NCI-H446 treated with DMSO at 0.1 percent for 48 hours (cell line): ENCODE results near the gene GTF2H1.
"Not testable (repeated sequence)": the region's sequence is repeated elsewhere in the genome, so short reads cannot be mapped to it uniquely, and the experiment has no call there.

Experiments
- DNase-seq: peaks from one replicate; lab custom pipeline; 2025; lab: John Stamatoyannopoulos, UW

Gene GTF2H1

DNA sequence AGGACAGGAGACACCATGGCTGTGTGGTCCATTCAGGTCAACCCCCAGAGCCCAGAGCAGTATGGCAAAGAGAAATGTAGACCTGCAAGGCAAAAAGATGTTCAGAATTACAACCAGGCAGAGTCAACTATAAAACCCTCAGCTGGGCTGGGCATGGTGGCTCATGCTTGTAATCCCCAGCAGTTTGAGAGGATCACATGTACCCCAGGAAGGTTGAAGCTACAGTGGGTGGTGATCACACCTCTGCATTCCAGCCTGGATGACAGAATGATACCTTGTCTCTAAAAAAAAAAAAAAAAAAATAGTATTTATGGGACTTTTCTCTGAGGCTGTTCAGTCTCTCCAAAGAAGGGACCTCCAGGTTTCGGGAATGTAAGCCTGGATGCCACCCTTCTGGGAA is 53.6 kb downstream of the GTF2H1 start:
- DNase-seq, result no peak

DNA sequence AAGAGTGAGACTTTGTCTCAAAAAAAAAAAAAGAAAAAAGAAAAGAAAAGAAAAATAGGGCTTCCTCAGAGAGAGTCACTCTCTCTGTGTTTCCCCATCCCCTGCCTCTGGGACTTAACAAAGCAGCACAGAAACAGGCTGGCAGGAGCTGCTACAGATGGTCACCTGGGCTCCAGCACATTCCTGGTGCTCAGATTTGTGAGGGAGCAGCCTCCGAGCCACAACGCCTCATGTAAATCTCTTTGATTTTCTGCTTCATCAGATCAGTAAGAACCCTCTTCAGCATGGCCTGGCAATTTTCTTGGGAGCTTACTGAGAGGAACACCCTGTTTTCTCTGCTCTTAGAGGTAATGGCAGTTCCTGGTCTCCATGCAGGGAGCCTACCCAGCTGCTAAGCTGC is 56.8 kb downstream of the GTF2H1 start:
- DNase-seq, result no peak

DNA sequence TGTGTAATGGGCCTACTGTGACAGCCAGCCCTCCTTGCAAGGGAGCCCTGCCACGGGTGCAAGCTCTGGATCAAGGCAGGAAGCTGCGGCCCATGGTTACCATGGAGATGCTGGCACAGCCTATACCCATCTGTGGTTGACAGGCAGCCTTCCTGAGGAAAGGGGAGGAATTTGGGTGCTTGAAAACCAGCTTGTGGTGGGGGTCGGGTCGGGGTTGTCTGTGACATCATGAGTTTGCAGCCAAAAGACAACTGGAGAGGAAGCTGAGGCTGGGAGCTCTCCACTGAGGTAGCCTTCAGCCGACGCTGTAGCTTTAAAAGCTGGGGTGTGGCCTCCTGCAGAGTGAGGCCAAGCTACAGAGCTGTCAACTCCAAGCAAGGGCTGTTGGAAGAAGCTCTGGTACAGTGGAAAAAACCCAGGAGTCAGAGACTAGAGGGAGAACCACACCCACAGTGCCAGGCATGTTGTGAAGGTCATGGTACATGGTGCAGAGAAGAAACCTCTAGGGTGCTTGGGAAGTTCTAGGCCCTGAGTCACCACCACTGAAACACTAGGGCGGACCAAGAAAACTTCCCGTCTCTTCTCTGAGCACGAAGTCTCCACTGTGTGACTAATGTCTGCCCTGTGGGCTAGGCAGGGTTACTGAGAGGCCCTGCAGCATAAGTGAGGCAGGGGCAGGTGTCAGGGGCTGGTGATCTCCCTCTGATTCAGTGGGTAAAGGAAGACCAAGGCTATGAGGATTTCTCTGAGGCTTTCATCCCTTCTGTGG is 61.2 kb downstream of the GTF2H1 start:
- peak; percentile 63 for DNase-seq

DNA sequence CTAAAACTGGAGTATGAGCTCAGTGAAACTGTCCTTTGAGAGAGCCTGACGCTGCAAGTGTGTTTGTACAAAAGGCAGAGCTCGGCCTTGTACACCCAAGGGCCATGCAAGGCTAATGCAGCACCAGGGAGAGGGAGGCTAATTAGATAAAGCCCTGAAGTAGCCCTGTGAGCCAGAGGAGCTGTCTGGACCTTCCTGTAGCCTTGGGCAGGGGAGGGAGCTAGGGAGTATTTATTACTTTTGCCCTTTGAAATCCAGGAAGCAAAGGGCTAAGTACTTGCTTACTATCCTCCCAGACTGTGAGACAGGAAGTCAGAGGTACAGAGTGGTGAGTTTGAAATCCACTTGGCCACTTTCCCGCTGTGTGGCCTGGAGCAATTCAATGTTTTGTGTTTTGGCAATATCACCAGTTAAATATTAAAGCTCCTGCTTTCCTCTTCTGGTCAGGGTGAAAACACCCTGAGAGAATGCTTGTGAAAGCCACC is 61.8 kb downstream of the GTF2H1 start:
- DNase-seq, result no peak

DNA sequence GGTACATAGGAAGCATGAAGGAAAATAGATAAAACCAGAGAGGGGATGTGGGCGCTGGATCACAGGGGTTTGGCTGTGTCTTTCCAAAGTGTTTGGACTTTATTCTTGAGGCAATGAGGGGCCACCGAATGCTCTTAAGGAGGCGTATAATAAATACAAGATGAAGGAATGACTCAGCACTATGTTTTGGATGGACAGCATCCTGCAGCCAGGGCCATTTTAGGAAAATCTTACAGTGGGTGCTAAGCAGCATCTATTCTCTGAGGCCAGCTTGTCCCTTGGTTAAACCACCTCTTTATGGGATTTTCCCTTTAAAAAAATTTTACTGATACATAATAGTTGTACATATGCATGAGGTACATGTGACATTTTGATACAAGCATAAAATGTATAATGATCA is 67.7 kb downstream of the GTF2H1 start:
- no peak for DNase-seq

DNA sequence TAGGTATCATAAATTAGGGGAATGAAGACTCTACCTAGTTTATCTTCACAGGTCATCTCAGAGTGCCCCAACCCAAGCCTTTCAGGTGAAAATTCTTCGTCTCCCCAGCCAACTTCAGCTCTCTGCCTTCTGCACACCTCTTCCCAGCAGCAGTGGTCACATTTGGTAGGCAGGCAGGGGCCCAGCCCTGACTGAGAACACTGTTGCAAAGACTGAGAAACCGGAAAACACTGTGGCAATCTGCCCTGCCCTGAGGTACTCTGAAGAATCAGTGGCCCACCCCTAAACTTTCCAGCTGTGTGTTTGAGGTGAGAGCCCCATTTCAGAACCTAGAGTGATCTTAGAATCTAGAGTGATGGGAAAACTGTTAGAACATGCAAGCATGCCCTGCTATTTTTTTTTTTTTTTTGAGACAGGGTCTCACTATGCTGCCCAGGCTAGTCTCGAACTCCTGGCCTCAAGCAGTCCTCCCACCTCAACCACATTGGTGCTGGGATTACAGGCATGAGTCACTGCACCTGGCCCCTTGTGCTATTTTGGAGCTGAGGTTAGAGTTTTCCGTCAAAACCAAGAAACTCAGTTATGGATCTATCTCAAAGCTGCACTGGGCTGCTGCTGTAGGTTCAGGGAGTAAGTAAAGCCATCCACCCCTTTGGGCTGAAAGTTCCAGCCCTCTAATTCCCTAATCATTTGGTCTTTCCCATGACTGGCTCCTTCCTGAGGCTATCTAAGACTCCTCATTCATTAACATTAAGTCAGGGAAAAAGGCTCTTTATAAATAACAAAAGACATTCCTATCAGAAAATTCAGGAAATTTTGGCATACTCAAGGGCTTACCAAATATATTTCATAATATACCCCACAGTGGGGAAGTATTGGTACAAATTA is 70.3 kb downstream of the GTF2H1 start:
- no peak for DNase-seq

DNA sequence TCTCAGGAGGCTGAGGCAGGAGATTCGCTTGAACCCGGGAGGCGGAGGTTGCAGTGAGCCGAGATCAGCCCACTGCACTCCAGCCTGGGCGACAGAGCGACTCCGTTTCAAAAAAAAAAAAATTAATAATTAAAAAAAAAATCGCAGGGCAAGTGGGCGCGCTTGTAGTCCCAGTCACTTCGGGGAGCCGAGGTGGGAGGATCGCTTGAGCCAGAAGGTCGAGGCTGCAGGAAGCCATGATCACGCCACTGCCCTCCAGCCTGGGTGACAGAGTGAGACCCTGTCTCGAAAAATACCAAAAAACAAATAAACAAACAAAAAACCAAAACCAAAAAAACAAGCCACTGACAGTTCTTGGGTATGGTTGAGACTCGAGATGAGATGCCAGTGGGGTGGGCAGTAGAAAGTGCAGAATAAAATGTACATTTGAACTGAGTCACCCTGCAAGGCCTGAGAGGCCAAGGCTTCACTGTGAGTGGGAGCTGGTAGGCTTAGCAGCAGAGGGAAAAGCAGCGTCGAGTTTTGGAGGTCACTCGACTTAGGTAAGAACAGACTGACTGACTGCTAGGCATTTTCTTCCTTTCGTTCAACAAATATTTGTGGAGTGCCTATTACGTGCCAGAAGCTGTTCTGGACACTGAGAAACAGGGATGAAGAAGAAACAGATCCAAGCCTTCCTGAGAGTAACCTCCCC is 71.4 kb downstream of the GTF2H1 start:
- DNase-seq, result no peak

DNA sequence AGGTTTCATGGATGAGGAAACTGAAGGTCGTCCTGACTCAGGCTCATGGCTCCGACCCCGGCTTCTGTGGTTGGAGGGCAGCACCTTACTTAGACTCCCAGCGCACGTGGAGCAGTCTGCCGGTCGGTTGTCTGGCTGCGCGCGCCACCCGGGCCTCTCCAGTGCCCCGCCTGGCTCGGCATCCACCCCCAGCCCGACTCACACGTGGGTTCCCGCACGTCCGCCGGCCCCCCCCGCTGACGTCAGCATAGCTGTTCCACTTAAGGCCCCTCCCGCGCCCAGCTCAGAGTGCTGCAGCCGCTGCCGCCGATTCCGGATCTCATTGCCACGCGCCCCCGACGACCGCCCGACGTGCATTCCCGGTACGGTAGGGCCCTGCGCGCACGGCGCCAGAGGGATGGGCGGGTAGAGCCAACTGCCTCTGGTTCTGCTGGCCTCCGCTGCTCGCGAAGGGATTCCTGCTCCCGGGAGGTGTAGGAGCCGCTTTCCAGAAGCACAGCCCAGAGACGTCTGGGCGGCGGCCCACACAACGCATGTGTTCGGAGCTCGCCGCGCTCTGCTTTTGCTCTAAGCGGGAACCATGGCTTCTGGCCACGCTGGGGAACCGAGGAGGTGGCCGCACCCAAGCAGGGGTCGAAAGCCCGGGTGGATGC is 72.0 kb downstream of the GTF2H1 start, which contains the start of gene LDHA:
Gene LDHA (plus strand): TSS at position 289 of the 653 bp plus-strand sequence. CDS start 2,280 bp downstream, outside the sequence.
- peak; percentile 94 for DNase-seq

DNA sequence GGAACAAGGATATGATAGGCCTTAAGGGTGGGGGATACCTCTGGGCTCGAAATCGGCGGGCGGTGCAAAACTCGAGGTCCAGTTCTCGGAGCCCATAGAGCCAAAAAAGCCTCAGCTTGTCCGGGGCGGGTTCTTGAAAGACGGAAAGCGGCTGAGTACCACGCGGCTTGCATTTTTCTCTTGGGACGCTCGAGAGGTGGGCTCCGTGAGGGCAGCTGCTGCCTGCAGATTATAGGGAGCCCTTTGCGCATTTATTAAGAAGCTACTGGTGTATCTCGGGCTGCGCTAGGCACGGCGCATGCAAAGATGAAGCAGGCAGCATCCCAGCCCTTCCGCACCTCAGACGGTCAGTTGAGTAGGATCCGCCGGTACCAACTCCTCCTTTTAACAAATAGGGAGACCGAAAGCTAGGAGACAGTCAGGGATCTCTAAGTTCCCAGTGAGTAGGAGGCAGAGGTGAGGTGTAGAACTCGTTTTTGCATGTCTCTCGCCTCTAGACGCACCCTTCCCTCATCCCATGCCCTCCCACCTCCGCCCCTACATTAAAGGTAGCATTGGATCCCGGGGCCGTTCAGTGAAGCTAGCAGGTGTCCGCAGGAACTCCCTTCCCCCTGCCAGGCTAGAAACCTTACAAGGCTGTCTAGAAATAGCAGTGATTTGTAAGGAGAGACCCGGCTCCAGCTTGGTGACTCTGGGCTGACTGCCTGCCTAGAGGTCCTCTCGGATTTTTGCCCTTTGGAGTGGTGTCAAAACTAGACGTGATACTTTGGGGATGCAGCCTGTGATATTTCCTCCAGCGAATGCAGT is 72.8 kb downstream of the GTF2H1 start:
- no peak for DNase-seq

DNA sequence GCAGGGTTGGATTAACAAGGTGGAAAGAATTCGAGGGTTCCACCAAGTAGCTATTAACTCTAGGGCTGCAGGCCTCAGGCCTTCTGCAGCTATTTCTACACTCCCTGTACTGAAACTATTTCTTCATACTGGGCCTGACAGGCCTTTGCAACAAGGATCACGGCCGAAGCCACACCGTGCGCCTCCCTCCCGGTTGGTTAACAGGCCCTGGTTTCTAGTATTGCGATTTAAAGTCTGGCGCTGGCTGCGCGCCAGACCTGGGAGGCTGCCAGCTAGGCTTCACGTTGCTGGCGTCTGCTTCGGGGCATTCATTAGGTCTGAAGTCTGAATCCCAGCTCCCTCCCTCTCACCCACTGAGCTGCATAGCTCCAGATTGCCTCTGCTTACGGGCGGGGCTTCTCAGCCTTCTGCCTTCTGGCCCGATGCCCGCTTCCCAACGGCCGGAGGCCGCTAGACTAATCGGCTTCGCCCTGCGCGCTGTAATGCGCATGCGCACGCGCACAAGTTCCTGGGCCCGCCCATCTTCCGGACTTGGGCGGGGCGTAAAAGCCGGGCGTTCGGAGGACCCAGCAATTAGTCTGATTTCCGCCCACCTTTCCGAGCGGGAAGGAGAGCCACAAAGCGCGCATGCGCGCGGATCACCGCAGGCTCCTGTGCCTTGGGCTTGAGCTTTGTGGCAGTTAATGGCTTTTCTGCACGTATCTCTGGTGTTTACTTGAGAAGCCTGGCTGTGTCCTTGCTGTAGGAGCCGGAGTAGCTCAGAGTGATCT is 73.6 kb downstream of the GTF2H1 start:
- peak; percentile 99 for DNase-seq

DNA sequence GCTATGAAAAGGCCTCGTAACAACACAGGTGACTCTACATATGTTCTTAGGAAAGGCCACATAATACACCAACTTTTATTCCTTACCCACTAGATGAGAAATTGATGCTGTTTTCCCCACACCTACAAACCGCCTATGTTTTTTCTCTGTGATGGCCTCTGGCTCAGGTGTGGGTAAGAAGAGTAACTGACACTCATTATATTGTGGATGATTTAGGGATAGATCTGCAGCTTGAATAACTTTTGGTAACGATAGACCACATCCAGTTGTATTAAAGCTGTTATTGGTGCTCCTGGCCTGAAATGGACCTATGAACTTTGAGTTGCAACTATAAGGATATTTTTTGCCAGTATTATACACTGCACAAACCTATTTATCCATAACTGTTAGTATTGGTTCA is 75.6 kb downstream of the GTF2H1 start:
- no peak for DNase-seq

DNA sequence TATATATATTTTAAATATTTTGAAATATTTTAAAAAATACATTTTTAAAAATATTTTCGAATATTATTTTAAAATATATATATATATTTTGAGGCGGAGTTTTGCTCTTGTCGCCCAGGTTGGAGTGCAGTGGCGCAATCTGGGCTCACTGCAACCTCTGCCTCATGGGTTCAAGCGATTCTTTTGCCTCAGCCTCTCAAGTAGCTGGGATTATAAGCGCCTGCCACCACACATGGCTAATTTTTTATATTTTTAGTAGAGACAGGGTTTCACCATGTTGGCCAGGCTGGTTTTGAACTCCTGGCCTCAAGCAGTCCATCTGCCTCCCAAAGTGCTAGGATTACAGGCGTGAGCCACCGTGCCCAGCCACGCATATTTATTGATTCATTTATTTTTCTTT is 78.7 kb downstream of the GTF2H1 start:
- DNase-seq, result not testable (repeated sequence)

DNA sequence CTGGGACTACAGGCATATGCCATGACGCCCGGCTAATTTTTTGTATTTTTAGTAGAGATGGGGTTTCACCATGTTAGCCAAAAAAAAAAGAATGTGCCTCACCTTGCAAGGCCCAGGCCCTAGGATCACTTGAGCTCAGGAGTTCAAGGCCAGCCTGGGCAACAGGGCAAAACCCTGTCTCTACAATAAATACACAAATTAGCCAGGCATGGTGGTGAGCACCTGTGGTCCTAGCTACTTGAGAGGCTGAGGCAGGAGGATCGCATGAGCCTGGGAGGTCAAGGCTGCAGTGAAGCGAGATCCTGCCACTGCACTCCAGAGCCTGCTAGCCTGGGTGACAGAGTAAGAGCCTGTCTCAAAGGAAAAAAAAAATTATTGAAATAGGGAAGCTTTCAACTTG is 81.7 kb downstream of the GTF2H1 start:
- no peak for DNase-seq

DNA sequence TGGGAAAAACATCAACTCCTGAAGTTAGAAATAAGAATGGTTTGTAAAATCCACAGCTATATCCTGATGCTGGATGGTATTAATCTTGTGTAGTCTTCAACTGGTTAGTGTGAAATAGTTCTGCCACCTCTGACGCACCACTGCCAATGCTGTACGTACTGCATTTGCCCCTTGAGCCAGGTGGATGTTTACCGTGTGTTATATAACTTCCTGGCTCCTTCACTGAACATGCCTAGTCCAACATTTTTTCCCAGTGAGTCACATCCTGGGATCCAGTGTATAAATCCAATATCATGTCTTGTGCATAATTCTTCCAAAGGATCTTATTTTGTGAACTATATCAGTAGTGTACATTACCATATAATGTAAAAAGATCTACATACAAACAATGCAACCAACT is 85.0 kb downstream of the GTF2H1 start:
- DNase-seq, result not testable (repeated sequence)

DNA sequence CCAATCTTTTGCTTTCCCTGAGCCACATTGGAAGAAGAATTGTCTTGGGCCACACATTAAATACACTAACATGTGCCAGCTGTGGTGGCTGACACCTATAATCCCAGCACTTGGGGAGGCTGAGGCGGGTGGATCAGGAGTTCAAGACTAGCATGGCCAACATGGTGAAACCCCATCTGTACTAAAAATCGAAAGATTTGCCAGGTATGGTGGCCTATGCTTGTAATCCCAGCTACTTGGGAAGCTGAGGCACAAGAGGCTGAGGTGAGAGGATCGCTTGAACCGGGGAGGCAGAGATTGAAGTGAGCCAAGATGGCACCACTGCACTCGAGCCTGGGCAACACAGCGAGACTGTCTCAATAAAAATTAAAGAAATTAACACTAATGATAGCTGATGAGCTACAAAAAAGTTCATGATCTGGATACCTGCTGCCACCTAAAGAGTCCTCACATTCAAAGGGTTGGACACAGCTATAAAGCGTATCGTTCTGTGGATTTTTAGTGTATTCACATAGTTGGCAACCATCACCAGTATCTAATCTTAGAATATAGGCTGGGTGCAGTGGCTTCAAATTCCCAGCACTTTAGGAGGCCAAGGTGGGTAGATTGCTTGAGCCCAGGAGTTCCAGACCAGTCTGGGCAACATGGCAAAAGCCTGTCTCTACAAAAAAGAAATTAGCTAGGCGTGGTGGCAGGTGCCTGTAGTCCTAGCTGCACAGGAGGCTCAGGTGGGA is 86.4 kb downstream of the GTF2H1 start:
- DNase-seq, result no peak

DNA sequence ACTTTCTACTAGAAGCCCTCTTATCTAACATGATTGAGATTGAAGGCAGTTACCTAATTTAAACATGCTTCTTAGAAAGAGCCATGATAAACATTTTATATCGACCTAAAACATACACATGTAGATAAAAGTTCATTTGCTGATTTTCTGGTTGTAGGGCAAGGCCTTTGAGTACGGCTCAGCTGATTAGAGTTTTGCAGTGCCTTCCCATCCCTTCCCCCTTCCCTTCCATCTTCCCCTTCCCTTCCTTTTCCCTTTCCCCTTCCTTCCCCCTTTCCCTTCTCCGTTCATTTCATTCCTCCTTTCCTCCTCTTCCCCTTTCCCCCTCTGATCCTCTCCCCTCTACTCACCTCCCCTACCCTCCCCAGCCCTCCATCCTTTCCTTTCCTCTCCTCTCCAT is 94.1 kb downstream of the GTF2H1 start:
- no peak for DNase-seq
